NB4 (cell line): ENCODE data around the gene PUSL1.

ENCODE experiments used
- MAX ChIP-seq: IDR thresholded peaks from 2 replicates; pipeline ENCODE4 v1.6.1; 2011; ENCODE audit warnings: low read depth, low read length
- MYC ChIP-seq: IDR thresholded peaks from 2 replicates; pipeline ENCODE4 v1.6.1; 2011; ENCODE audit warnings: low read depth, low read length
- POLR2A ChIP-seq: IDR thresholded peaks from 2 replicates; pipeline ENCODE4 v1.6.1; 2011; ENCODE audit warnings: mild to moderate bottlenecking; ENCODE audit not compliant: insufficient read length; ENCODE audit errors: extremely low read depth
- TF ChIP-seq, protein P1 (sequence below): IDR thresholded peaks from one replicate; pipeline ENCODE4 v1.5.1; 2012; ENCODE audit warnings: low read depth, low read length

DNA sequence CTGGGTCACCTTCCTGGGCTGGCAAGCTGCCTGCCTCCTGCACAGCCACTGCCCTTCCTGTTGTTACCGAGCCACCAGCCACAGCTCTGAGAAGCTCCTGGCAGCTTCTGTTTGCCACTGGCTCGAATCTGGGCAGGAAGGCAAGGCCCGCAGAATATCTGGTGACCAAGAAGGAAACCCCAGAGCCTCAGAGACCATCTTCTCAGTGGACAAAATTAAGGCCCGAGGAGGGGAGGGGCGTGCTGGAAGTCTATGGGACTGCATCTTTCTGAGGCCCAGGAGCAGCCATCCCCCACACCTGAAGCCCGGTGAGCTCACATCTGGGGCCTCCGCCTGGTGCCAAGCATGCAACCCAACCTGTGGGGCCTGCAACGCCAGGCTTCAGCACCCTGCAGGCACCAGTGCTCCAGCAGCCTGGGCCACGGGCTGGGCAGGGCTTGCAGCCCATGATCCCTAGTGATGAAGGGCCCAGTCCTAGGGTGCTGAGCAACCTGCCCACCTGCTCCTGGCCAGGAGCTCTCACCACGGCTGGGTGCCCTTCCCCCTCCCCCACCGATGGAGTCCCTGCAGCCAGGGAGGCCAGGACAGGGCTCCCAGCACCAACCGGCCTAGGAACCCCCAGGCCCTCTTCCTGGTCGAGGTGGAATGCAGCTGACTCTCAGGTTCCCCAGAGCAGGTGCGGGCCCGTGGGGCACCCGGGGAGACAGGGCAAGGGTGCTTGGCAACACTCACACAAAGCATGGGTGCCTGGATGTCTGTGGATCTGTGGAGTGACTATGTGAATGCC, 17.1 kb downstream of the PUSL1 start:
- TF ChIP-seq, protein P1, sequence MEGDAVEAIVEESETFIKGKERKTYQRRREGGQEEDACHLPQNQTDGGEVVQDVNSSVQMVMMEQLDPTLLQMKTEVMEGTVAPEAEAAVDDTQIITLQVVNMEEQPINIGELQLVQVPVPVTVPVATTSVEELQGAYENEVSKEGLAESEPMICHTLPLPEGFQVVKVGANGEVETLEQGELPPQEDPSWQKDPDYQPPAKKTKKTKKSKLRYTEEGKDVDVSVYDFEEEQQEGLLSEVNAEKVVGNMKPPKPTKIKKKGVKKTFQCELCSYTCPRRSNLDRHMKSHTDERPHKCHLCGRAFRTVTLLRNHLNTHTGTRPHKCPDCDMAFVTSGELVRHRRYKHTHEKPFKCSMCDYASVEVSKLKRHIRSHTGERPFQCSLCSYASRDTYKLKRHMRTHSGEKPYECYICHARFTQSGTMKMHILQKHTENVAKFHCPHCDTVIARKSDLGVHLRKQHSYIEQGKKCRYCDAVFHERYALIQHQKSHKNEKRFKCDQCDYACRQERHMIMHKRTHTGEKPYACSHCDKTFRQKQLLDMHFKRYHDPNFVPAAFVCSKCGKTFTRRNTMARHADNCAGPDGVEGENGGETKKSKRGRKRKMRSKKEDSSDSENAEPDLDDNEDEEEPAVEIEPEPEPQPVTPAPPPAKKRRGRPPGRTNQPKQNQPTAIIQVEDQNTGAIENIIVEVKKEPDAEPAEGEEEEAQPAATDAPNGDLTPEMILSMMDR: no peak
- TF ChIP-seq POLR2A: no peak
- no peak for TF ChIP-seq MYC
- TF ChIP-seq MAX: no peak
